HG03354 (cell line): ENCODE data around the gene SNTG2.
"Not testable (repeated sequence)": the region's sequence is repeated elsewhere in the genome, so short reads cannot be mapped to it uniquely, and the experiment has no call there.

ENCODE experiments used
- ATAC-seq: cut with Tn5 transposase; IDR thresholded peaks from one replicate; pipeline ENCODE4 v1.9.1; 2021; ENCODE audit warnings: mild to moderate bottlenecking; ENCODE audit not compliant: unreplicated experiment, poor library complexity, severe bottlenecking

SNTG2 gene

DNA sequence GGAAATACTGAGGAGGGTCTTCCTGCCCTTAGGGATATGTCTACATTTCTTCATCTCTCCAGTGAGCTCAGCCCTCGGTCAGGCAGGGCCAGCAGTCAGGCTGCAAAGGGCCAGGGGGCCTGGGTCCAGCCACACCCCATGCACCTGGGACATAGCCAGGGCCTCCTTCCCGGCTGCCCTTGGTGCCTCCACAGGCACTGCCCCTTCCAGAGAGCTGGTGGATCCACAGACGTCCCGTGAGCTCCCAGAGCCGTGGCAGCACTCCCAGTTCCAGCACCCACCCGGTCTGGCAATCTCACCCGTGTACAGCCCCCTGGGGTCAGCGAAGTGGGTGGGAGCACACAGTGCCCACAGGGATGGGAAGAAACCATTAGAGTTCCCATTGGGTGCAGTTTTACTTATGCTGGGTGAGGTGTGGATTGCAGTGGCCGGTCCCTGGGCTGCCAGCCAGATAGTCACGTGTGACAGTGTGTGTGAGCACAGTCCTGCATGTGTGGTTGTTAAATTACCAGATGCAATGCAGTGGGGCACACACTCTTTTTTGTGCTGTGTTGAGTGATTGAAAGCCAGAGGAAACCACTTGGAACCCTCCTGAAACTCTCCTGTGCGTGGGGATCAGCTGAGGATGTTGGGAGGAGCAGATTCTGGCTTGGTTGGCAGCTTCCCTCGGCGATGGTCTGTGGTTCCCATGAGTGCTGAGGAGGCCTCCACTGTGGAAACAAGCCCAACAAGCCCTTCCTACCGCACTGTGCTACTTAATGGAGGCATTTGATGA is 131.0 kb downstream of the SNTG2 start:
- no peak for ATAC-seq

DNA sequence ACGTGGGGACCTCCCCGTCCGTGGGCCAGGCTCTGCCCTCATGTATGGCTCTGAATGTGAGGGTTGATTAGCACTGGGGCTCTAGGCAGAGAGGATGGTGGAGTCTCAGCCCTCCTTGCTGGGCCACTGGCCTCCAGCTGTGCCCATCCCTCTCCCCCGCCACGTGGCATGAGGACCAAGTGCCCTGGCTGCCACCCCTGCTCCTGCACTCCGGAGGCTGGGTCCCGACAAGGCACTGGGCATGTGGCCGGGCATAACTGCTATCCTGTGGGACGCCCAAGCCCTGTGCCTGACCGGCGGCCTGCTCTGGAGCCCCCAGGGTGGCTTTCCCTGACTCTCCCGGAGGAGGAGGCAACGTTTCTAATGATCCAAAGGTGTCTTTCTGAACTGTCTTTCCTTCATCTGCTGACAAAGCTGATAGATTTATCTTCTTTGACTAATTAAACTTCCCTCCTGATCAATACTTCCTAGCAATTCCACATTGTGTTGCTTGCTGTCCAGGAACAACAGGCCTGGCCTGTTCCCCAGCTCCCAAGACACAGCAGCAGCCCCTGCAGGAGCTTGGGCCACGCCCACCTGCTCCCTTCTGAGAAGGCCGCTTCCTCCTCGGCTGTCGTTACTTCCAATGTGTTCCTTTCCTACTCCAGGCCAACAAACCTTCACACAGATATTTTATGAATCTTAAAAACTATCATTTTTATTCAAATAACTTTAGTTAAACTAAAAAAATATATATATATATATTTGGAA is 132.0 kb downstream of the SNTG2 start:
- ATAC-seq: no peak

DNA sequence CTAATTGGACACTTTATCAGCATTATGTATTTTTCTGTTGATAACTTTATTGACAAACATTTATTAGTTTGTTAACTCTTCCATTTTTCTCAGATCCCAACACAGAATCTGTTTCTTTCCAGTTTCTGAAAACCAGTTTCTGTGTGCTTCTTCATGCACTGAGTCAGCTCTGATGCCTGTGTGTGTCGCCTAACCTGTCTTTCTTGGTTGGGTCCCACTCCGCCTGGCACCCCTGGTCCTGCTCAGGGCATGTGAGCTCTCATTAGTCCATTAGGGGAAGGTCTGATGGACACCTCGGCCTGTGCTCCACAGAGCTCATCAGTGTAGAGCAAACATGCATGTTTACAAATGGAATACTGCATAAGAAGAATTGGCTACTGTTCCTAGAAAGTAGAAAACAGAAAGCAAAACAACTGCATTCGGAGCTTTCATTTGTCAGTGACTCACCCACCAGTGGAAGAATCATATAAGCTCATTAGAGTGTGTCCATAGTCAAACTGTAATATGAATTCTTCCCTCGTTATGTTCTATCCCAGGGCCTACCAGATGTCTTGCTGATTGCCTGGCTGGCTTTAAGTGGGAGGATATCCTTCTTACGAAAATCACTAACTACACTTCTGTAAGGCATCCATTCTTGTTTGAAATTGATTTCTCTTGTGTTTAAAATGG is 137.7 kb downstream of the SNTG2 start:
- no peak for ATAC-seq

DNA sequence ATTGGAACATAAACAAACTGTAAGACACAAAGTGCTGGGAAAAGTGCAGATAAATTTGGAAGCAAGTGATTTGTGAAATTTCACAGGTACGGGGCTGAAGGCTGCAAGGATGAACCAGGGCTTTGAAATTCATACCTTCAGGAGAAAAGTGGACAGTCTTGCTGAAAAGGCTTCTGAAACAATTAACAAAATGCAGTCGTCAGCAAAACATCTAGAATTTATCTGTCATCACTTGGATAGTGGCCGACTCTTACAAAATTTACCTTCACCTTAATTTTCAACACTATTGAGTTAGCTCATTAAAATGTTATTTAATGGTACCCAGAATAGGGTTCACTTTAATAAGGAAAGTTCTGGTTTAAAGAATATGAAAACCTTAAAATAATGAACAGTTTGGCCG is 138.3 kb downstream of the SNTG2 start:
- ATAC-seq: no peak

DNA sequence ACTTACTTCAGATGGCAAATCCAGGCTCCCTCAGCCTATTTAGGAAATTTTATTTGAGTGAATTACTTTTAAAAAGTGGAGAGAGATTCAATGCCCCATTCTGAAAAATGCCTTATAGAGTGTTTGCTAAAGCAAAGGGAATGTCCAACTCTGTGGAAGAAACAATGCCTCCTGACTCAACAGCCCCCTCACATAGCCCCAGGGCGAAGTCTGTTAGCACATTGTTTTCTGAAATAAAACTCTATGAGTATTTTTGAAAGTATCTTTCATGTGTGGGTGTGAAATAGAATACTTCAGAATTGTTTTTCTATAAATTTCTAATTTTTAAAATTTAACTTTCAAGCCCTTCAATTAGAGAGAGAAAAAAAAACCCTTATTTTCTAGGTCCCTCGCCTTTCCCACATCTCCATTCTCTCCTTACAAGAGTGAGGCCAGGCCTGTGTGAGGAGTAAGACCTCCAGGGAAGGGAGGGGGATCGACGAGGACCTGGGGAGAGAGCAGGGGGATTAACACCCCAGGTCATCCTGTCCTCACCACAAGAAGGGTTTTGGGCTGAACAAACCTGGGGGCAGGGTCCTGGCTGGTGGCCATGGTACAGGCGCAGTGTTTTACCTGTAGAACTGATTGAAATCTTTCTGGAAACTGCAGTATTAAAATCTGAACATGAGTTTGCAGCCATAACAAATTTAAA is 141.4 kb downstream of the SNTG2 start:
- ATAC-seq: no peak

GRCh38 chr2:1093668-1094067 is 143.0 kb downstream of the SNTG2 start:
- ATAC-seq: not testable (repeated sequence)

DNA sequence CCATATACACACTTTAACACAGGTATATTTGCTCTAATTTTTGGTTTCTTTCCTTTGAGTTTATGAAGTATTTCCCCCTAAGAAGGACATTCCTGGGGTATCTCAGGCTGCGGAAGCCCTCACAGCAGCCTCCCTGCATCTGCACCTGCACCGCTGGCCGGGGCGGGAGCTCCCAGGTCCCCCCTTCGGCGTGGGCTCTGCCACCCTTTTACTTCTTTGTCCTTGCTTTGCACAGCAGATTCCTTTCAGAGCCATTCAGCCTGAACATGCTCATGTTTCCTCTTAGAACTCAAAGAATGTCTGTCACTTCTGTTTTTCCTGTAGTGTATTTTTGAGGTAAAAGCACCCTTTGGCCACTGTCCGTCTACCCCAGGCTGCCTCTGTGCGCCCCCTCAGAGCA is 146.5 kb downstream of the SNTG2 start:
- no peak for ATAC-seq

- no peak for ATAC-seq
Measured at GRCh38 chr2:1099418-1099817, 148.8 kb downstream of the SNTG2 start.

DNA sequence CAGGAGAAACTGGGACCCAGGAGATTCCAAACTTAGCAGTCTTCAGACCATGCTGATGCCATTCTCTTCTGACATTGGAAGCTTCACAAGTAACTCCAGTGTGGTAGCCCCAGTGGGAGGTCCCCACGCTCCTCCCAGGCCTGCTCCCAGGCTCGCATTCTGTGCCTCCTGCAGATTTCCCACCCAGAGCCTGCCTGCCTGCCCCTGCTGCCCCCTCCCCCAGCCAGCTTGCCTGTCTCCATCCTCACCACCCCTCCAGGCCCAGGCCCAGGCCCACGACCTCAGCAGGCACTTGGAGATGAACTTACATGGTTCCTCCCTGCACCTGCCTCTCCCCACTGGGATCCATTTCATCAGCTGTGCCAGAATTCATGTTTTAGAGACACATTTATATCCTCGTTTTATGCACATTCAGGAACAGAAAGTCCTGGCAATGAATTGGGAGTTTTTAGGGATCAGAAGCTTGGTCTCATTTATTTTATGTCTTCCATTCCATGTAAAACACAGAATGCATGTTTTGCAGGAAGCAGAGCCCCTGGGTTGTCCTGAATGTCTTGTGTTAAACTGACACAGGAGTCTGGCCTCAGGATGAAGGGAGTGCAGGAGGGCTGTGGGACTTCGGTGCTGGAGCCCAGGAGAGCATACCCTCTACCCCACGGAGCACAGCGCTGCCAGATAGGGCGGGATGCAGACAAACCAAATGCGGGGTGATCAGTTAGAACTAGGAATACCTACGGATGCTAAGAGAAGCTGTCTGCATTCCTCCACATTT is 150.5 kb downstream of the SNTG2 start:
- no peak for ATAC-seq

DNA sequence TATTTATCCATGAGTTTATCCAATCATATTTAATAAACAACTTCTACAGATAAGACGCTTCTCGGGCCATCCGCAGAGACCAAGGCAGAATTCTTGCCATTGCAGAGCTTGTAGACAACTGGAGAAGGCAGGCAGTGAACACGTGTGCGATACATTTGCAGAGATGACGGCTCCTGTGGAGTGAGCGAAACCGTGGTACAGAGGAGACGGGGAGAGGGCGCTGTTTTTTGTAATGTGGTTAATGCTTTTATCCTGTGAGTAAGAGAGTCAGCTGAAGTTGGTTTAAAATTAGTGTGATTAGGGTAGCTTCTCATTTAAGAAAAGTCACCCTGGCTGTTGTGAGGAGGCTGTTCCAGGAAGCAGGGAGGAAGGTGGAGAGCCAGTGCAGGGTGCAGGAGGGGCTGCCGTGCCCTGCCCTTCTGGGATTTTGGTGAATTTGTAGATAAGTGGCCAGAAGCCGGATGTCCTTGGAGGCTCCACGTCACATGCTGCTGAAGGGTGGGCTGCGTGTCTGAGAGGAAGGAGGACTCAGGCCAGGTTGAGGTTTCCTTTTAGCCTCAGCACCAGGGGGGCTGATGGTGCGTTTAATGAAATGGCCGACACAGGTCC is 151.4 kb downstream of the SNTG2 start:
- ATAC-seq: no peak

DNA sequence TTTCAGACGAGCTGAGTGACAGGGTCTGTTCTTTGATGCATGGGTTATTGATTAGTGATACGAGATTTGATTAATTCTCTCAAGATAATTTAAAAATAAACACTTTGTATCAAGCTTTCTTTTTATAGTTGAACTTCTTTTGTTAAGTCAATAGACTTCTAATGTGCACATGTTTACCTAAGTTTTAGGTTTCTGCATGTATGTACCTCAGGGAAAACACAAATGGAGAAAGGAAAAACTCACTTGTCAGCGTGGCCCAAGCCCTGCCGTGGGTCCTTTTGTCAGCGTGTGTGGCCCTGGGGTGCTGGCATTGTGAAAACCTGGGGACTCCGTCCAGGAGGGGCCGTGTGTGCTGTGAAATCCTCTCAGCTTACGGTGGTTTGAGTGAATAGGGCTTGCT is 153.7 kb downstream of the SNTG2 start:
- no peak for ATAC-seq

- not testable (repeated sequence) for ATAC-seq
Measured at GRCh38 chr2:1106344-1106743, 155.7 kb downstream of the SNTG2 start.

DNA sequence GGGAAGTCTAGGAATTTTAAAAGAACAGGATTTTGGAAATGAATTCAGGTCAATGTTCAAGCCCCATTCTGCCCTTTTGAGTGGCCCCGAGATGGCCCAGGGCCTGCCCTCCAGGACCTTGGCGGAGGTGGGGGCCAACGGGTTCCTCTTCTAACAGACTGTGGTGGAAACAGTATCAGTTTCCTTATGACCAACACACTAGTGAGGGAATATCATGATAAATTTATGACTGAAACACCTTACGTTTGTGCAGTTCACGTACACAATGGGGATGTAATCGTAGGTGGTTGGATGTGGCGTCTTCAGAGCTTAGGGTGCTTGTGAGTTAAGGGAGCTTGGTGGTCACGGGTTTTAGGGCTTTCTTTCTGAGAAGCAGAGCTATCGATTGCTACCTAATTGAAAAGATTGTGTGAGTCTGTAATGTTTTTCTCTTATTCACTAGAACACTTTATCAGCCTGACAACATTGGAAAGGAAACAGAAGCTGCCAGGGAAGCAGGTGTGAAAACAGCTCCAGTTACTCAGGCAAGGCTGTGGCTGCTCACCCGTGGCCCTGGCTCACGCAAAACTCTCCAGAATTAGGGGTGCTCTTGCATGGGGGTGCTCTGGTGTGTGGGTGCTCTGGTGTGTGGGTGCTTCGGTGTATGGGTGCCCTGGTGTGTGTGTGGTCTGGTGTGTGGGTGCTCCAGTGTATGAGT is 165.3 kb downstream of the SNTG2 start:
- ATAC-seq: no peak

DNA sequence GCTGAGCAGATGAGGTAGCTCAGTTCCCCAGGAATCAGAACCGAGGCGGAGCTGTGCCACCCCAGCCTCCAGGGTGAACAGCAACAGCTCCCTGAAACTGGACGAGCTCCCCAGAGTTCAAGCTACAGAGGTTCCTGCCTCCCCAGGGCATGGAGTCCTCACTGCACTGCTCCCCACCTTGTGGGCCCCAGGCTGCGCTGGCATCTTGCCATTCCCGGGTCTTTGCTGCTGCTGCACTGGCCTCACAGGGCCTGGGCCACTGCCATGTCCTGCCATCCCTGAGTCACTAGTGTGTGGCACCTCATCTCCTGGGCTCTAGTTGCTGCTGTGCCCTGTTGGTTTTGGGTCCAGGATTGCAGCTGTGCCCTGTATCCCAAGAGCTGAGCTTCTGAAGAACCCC is 166.9 kb downstream of the SNTG2 start:
- ATAC-seq: no peak

GRCh38 chr2:1125217-1125616 is 174.6 kb downstream of the SNTG2 start:
- no peak for ATAC-seq

DNA sequence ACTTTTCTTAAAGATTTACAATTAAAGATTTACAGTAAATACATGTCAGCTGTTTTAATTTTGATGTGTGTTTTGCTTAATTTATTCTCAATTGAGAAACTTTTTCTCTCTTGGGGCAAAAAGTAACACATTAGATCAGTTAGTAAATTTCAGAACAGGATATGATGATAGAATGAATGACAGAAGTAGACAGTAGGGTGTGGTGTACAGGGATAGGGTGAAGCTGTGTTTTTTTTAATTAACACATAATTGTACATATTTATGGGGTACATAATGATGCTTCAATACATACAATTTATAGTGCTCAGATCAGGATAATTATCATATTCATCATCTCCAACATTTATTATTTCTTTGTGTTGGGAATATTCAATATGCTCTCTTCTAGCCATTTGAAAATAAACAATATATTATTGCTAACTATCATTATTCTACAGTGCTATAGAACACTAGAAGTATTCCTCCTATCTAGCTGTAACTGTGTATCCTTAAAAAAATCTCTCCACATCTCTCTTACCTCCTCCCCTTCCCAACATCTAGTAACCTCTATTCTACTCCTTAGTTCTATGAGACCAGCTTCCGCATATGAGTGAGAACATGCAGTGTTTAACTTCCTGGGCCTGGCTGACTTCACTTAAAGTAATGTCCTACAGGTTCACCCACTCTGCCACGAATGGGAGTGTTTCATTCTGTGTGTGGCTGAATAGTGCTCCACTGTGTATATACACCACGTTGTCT is 175.2 kb downstream of the SNTG2 start:
- no peak for ATAC-seq

DNA sequence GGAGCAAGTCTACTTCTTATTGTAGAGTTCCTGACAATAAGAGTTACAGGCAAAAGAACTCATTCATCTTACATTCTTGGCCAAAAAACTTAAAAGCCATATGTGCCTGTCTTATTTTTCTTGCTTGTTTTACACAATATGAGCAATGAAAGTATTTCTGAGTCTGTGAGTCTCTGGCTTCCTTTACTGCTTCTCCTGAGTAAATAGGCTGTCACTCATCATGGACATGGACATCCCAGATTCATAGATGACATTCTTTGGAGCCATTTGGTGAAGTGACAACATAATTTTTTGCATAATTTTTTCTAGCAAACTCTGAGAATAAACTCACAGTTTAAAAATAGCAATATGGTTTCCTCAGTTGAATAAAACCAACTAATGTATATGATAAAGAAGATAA is 179.3 kb downstream of the SNTG2 start:
- no peak for ATAC-seq

DNA sequence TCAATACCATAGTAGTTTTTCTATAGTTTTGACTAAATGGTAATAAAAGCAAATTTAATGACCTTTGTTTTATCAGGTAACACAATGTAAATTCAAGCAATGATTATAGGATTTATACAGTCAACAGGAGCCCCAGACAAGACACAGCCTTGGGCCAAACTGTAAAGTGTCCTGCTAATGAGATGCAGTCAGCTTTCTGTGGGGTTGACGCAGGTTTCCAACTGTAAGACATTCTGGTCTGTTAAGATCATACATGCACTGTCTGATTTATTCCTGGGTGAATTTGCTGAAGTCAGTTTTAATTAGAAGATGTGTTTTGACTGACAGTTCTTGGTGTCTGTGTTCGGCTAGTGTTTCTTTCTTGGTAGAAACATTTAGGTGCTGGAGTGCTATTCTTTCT is 180.3 kb downstream of the SNTG2 start:
- ATAC-seq: no peak
